ENCODE data around the gene KRTAP3-3.
"Not testable (repeated sequence)": the region's sequence is repeated elsewhere in the genome, so short reads cannot be mapped to it uniquely, and the experiment has no call there.

Gene KRTAP3-3

GRCh38 chr17:41003926-41004325, 10.0 kb upstream of the KRTAP3-3 start:
- H3K9me3 ChIP-seq (replicated peaks; ENCODE audit: insufficient read depth, low read length), result no peaks in the 10 kb centered on the region
- H3K79me2 ChIP-seq (ENCODE audit: low read length), result no peaks in the 10 kb centered on the region
- no peak for DNase-seq
- no peaks in the 10 kb centered on the region for H3F3A ChIP-seq (ENCODE audit: insufficient read depth, low read length)
- H3K9ac ChIP-seq (ENCODE audit: low read length), result no peak overlapping the region
- H3K36me3 ChIP-seq (replicated peaks; ENCODE audit: insufficient read depth, low read length), result no peaks in the 10 kb centered on the region
- H2AFZ ChIP-seq (ENCODE audit: low read length), result no peak overlapping the region
- no peak for TF ChIP-seq EZH2 (optimal IDR thresholded peaks at IDR 0.05; ENCODE audit: low read depth, low read length)
- TF ChIP-seq EZH2phosphoT487 (IDR thresholded peaks at IDR 0.05; ENCODE audit: low read length), result no peak
- no peak for TF ChIP-seq CTCF (IDR thresholded peaks at IDR 0.05; ENCODE audit: low read length)
- no peaks in the 10 kb centered on the region for H3K27me3 ChIP-seq (replicated peaks; ENCODE audit: insufficient read depth, low read length)
- H3K27ac ChIP-seq (ENCODE audit: low read length), result no peak overlapping the region
- no peak overlapping the region for H3K4me3 ChIP-seq (ENCODE audit: low read length)
- H3K4me1 ChIP-seq (ENCODE audit: low read length), result no peaks in the 10 kb centered on the region
- H3K4me2 ChIP-seq (ENCODE audit: low read depth, low read length), result no peak overlapping the region
- H3K9me2 ChIP-seq (replicated peaks; ENCODE audit: insufficient read depth, low read length), result no peaks in the 10 kb centered on the region; the same call in 1 of the 2 replicates
- no peaks in the 10 kb centered on the region for H4K20me1 ChIP-seq (ENCODE audit: insufficient read depth, low read length)

DNA sequence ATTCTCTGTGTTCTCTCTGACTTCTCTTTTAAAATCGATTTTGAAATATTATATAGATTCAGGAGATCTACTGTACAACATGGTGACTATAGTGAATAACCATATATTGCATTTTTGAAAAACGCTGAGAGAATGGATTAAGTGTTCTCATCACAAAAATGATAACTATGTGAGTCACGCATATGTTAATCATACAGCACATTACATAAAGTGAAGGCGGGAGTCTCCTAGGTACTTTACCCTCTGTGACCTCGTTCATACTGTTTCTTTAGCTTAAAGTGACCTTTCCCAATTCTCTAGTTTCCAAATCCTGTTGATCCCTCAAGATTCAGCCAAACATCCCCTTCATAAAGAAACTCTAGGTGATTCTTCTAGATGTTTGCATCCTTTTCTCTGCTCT, 8.8 kb upstream of the KRTAP3-3 start:
- no peaks in the 10 kb centered on the region; the same call in 1 of the 2 replicates for H3K9me2 ChIP-seq (replicated peaks; ENCODE audit: insufficient read depth, low read length)
- no peaks in the 10 kb centered on the region for H3K27me3 ChIP-seq (replicated peaks; ENCODE audit: insufficient read depth, low read length)
- H3K4me3 ChIP-seq (ENCODE audit: low read length), result no peak overlapping the region
- no peaks in the 10 kb centered on the region for H3F3A ChIP-seq (ENCODE audit: insufficient read depth, low read length)
- TF ChIP-seq CTCF (IDR thresholded peaks at IDR 0.05; ENCODE audit: low read length) (no peak), EZH2phosphoT487 (IDR thresholded peaks at IDR 0.05; ENCODE audit: low read length) (no peak), EZH2 (optimal IDR thresholded peaks at IDR 0.05; ENCODE audit: low read depth, low read length) (no peak)
- no peaks in the 10 kb centered on the region for H3K9me3 ChIP-seq (replicated peaks; ENCODE audit: insufficient read depth, low read length)
- DNase-seq, result no peak
- no peaks in the 10 kb centered on the region for H3K79me2 ChIP-seq (ENCODE audit: low read length)
- no peaks in the 10 kb centered on the region for H3K36me3 ChIP-seq (replicated peaks; ENCODE audit: insufficient read depth, low read length)
- no peak overlapping the region for H3K9ac ChIP-seq (ENCODE audit: low read length)
- H4K20me1 ChIP-seq (ENCODE audit: insufficient read depth, low read length), result no peaks in the 10 kb centered on the region
- H2AFZ ChIP-seq (ENCODE audit: low read length), result no peak overlapping the region
- no peak overlapping the region for H3K4me2 ChIP-seq (ENCODE audit: low read depth, low read length)
- no peaks in the 10 kb centered on the region for H3K4me1 ChIP-seq (ENCODE audit: low read length)
- H3K27ac ChIP-seq (ENCODE audit: low read length), result no peak overlapping the region

DNA sequence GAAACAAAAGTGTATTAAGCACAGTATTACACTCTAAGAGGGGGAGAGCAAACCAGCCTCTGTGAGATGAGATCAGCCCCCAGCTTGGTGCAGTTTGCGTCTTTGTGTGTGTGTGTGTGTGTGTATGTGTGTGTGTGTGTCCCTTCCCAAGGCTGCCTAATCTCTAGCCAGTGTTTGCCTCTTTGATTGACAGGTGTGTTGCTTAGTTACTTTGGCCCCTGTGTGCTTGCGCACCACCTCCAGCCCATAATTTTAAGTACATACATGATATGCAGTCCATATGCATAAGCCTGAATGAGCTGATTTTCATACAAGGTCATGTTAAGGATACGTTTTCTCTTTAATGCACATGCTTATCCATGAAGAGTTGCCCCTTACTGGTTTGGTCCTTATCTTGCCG, 7.8 kb upstream of the KRTAP3-3 start:
- H3F3A ChIP-seq (ENCODE audit: insufficient read depth, low read length), result no peaks in the 10 kb centered on the region
- no peaks in the 10 kb centered on the region for H3K4me1 ChIP-seq (ENCODE audit: low read length)
- H3K36me3 ChIP-seq (replicated peaks; ENCODE audit: insufficient read depth, low read length), result no peaks in the 10 kb centered on the region
- no peak for TF ChIP-seq EZH2phosphoT487 (IDR thresholded peaks at IDR 0.05; ENCODE audit: low read length)
- H3K4me2 ChIP-seq (ENCODE audit: low read depth, low read length), result no peak overlapping the region
- H3K27me3 ChIP-seq (replicated peaks; ENCODE audit: insufficient read depth, low read length), result no peaks in the 10 kb centered on the region
- H3K4me3 ChIP-seq (ENCODE audit: low read length), result no peak overlapping the region
- H2AFZ ChIP-seq (ENCODE audit: low read length), result no peak overlapping the region
- H3K9me2 ChIP-seq (replicated peaks; ENCODE audit: insufficient read depth, low read length), result no peaks in the 10 kb centered on the region; the same call in 1 of the 2 replicates
- H3K9me3 ChIP-seq (replicated peaks; ENCODE audit: insufficient read depth, low read length), result no peaks in the 10 kb centered on the region
- H4K20me1 ChIP-seq (ENCODE audit: insufficient read depth, low read length), result no peaks in the 10 kb centered on the region
- H3K27ac ChIP-seq (ENCODE audit: low read length), result no peak overlapping the region
- H3K79me2 ChIP-seq (ENCODE audit: low read length), result no peaks in the 10 kb centered on the region
- no peak overlapping the region for H3K9ac ChIP-seq (ENCODE audit: low read length)
- no peak for DNase-seq

DNA sequence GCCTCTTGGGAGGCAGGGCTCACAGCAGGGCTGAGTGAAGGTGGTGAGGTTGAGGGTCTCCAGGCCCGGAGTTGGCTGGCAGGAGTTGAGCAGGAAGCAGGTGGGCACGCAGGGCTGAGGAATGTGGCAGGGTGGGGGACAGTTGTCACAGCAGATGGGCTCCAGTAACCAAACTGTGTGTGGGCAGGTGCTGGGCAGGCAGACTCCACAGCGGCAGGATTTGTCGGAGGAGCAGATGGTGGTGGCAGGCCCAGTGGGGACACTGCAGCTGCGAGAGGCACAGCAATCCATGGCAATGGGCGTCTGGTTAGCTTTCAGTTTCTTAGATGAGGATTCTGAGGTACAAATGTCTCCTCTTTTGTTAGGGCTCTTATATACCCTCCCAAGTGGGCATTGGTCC, 5.6 kb upstream of the KRTAP3-3 start, which contains the start of gene KRTAP3-2:
Gene KRTAP3-2 (minus strand): TSS at position 344 of the 400 bp plus-strand sequence. CDS start 53 bp downstream, at position 291.
- H3K79me2 ChIP-seq (ENCODE audit: low read length); H3K4me1 ChIP-seq (ENCODE audit: low read length); H2AFZ ChIP-seq (ENCODE audit: low read length); H3F3A ChIP-seq (ENCODE audit: insufficient read depth, low read length); H3K4me3 ChIP-seq (ENCODE audit: low read length); H3K4me2 ChIP-seq (ENCODE audit: low read depth, low read length); H3K9ac ChIP-seq (ENCODE audit: low read length); H3K27ac ChIP-seq (ENCODE audit: low read length); H3K27me3 ChIP-seq (replicated peaks; ENCODE audit: insufficient read depth, low read length); H3K36me3 ChIP-seq (replicated peaks; ENCODE audit: insufficient read depth, low read length); H3K9me3 ChIP-seq (replicated peaks; ENCODE audit: insufficient read depth, low read length); H4K20me1 ChIP-seq (ENCODE audit: insufficient read depth, low read length); H3K9me2 ChIP-seq (replicated peaks; ENCODE audit: insufficient read depth, low read length); DNase-seq: not testable (repeated sequence)
